Measurements from ENCODE around the gene FER1L5. TPM values are rescaled to one million over a fixed set of nuclear protein-coding genes. Genes with fewer than 3 reads are reported as not detected.

FER1L5 gene
- total RNA-seq, 1 experiment from 2014 or later: 0.91 TPM

DNA sequence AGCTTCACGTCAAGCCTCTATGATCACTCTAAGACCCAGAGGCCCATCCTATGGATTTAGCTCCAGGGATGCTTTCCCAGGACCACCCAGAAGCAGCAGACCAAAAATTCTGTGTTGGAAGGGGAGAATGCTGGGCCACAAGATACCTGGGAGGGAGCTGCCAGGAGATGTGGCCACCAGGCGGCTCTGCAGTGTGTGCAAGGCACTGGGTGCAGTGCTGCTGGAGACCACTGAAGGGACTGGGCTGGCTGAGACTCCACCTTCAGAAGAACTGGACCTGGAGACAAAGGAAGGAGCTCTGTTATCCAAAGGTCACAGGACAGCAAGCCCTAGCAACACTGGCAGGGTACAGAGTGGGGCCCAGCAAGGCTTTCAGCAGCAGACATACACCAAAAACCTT lies 38.5 kb upstream of the FER1L5 start:
- Histone ChIP-seq H3K27ac (ENCODE audit: low read depth, low read length) (no peak overlapping the region), H3K27me3 (ENCODE audit: insufficient read depth, low read length) (no peaks in the 10 kb centered on the region), H3K36me3 (ENCODE audit: control insufficient read depth in 1 of 2, insufficient read depth in 2 of 2, low read length in 2 of 2) (peaks cover 72 to 76% of the 10 kb centered on the region in 2 experiments), H3K4me1 (ENCODE audit: control insufficient read depth in 1 of 2, insufficient read depth in 2 of 2, low read length in 2 of 2) (no peaks in the 10 kb centered on the region; a peak in 1 of 4 replicates), H3K9ac (ENCODE audit: low read length) (no peak overlapping the region), H3K9me2 (ENCODE audit: insufficient read depth) (no peaks in the 10 kb centered on the region), H4K20me1 (ENCODE audit: insufficient read depth) (no peaks in the 10 kb centered on the region), H3K4me3 (replicated peaks in 1 of 2; ENCODE audit: low read depth in 1 of 2, low read length in 2 of 2) (no peak overlapping the region), H3K9me3 (ENCODE audit: control insufficient read depth in 1 of 2, insufficient read depth in 1 of 2, low read depth in 1 of 2, low read length in 2 of 2) (no peaks in the 10 kb centered on the region), H3K4me2 (ENCODE audit: low read length) (no peak overlapping the region), H2AFZ (ENCODE audit: low read depth, low read length, poor library complexity, severe bottlenecking) (no peak overlapping the region), H3K79me2 (ENCODE audit: insufficient read depth, low read length) (0 out of 2 replicates have a peak, but pooled peaks cover 4% of the 10 kb centered on the region)
- BruUV-seq (replicated peaks): no TSS peak
- POLR2A ChIA-PET: no interaction called here
- RAD21 ChIA-PET (ENCODE audit: low non-redundant PET in 1 of 2, low total read pairs in 2 of 2, uncharacterized antibody in 2 of 2, unreplicated experiment in 2 of 2): no interaction called here
- CTCF ChIA-PET: interaction anchor here (1.5 kb wide), 1 partner anchor 54 kb away, joined by 3 read pairs; no protein-coding TSS in a partner anchor
- TF ChIP-seq RAD21 (IDR thresholded peaks at IDR 0.05; ENCODE audit: low read depth) (0 out of 2 replicates have a peak, but pooled peaks have one; percentile 6), SP1 (IDR thresholded peaks at IDR 0.05; ENCODE audit: low read depth) (no peak)
- TF ChIP-seq, protein P1, sequence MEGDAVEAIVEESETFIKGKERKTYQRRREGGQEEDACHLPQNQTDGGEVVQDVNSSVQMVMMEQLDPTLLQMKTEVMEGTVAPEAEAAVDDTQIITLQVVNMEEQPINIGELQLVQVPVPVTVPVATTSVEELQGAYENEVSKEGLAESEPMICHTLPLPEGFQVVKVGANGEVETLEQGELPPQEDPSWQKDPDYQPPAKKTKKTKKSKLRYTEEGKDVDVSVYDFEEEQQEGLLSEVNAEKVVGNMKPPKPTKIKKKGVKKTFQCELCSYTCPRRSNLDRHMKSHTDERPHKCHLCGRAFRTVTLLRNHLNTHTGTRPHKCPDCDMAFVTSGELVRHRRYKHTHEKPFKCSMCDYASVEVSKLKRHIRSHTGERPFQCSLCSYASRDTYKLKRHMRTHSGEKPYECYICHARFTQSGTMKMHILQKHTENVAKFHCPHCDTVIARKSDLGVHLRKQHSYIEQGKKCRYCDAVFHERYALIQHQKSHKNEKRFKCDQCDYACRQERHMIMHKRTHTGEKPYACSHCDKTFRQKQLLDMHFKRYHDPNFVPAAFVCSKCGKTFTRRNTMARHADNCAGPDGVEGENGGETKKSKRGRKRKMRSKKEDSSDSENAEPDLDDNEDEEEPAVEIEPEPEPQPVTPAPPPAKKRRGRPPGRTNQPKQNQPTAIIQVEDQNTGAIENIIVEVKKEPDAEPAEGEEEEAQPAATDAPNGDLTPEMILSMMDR (IDR thresholded peaks at IDR 0.05 in 2 of 3, conservative IDR thresholded peaks at IDR 0.05 in 1 of 3; ENCODE audit: borderline replicate concordance in 1 of 3, insufficient read depth in 1 of 3, low read depth in 2 of 3, low read length in 2 of 3): peak in 2 of 3 experiments; percentile 16 to 41; a peak in 3 of 6 replicates
- ATAC-seq (peak; percentile 83), DNase-seq (ENCODE audit: low read depth, low spot score) (no peak)
- intact Hi-C loops (cut with micrococcal nuclease): no loop called here

DNA sequence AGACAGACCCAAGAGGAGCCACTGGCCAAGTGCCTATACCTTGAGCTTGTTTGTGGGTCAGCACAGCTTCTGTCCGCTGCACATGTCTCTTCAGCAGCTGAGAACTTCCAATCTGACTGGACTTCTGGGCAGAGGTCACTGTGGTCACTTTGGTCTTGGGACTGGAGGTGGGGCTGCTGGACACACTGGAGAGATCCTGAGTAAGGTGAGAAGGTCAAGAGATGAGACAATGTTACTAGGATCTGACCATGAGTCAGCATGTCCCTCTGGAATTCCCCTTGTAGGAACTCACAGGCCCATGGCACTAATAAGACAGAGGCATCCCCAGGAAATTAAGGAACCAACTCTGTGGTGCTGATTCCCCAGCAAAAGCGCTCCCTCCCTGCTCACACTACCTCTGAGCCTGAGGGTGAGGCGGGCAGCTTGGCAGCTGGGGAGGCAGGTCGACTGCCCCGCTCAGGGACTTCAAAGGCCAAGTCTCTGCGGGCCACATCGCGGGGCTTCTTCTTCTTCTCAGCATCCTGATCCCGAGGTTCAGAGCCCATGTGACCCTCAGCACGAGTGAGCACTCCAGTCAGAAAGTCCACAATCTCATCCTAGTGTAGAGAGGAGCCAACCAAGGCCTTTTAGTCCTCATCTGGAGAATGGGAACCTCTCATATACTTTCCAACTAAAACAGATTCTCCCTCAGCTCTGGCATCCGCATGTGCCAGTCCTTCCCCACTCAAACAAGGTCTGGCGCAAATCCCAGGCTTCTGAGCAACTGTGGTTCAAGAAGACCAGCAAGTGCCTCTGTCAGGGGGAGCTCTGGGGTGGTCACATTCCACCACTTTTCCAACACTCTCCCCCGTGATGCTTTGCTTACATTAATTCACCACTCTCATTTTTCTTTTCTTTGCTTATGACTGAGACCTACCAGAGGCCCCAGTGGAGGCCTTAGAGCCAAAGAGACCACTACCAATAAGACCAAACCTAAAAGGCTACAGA lies 33.8 kb upstream of the FER1L5 start:
- DNase-seq (ENCODE audit: low read depth, low spot score) (no peak), ATAC-seq (no peak)
- H3K4me3 ChIP-seq (replicated peaks in 1 of 2; ENCODE audit: low read depth in 1 of 2, low read length in 2 of 2): no peak overlapping the region
- H3K27me3 ChIP-seq (ENCODE audit: insufficient read depth, low read length): no peaks in the 10 kb centered on the region
- no peaks in the 10 kb centered on the region; a peak in 1 of 4 replicates for H3K4me1 ChIP-seq (ENCODE audit: control insufficient read depth in 1 of 2, insufficient read depth in 2 of 2, low read length in 2 of 2)
- no peak overlapping the region for H3K4me2 ChIP-seq (ENCODE audit: low read length)
- RAD21 ChIA-PET (ENCODE audit: low non-redundant PET in 1 of 2, low total read pairs in 2 of 2, uncharacterized antibody in 2 of 2, unreplicated experiment in 2 of 2): no interaction called here
- H2AFZ ChIP-seq (ENCODE audit: low read depth, low read length, poor library complexity, severe bottlenecking): no peak overlapping the region
- no peaks in the 10 kb centered on the region for H3K9me3 ChIP-seq (ENCODE audit: control insufficient read depth in 1 of 2, insufficient read depth in 1 of 2, low read depth in 1 of 2, low read length in 2 of 2)
- no peaks in the 10 kb centered on the region for H4K20me1 ChIP-seq (ENCODE audit: insufficient read depth)
- no peaks in the 10 kb centered on the region for H3K9me2 ChIP-seq (ENCODE audit: insufficient read depth)
- no TSS peak for BruUV-seq (replicated peaks)
- POLR2A ChIA-PET: no interaction called here
- 0 out of 2 replicates have a peak, but pooled peaks cover 4% of the 10 kb centered on the region for H3K79me2 ChIP-seq (ENCODE audit: insufficient read depth, low read length)
- H3K9ac ChIP-seq (ENCODE audit: low read length): no peak overlapping the region
- intact Hi-C loops (cut with micrococcal nuclease): no loop called here
- no peak overlapping the region for H3K27ac ChIP-seq (ENCODE audit: low read depth, low read length)
- CTCF ChIA-PET: interaction anchor here (0.6 kb wide), 1 partner anchor 13 kb away, joined by 3 read pairs; no protein-coding TSS in a partner anchor
- H3K36me3 ChIP-seq (ENCODE audit: control insufficient read depth in 1 of 2, insufficient read depth in 2 of 2, low read length in 2 of 2): peaks cover 76 to 83% of the 10 kb centered on the region in 2 experiments
- TF ChIP-seq EGR1 (IDR thresholded peaks at IDR 0.05; ENCODE audit: low read depth): no peak
- TF ChIP-seq ZNF274 (IDR thresholded peaks at IDR 0.05; ENCODE audit: low read depth, low read length): no peak
- TF ChIP-seq ELF1 (IDR thresholded peaks at IDR 0.05; ENCODE audit: borderline replicate concordance, low read depth): no peak
- TF ChIP-seq, protein P2, sequence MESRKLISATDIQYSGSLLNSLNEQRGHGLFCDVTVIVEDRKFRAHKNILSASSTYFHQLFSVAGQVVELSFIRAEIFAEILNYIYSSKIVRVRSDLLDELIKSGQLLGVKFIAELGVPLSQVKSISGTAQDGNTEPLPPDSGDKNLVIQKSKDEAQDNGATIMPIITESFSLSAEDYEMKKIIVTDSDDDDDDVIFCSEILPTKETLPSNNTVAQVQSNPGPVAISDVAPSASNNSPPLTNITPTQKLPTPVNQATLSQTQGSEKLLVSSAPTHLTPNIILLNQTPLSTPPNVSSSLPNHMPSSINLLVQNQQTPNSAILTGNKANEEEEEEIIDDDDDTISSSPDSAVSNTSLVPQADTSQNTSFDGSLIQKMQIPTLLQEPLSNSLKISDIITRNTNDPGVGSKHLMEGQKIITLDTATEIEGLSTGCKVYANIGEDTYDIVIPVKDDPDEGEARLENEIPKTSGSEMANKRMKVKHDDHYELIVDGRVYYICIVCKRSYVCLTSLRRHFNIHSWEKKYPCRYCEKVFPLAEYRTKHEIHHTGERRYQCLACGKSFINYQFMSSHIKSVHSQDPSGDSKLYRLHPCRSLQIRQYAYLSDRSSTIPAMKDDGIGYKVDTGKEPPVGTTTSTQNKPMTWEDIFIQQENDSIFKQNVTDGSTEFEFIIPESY (IDR thresholded peaks at IDR 0.05; ENCODE audit: extremely low read depth, insufficient replicate concordance, low read length): no peak
- no peak for TF ChIP-seq RAD21 (IDR thresholded peaks at IDR 0.05; ENCODE audit: low read depth)
- TF ChIP-seq, protein P3, sequence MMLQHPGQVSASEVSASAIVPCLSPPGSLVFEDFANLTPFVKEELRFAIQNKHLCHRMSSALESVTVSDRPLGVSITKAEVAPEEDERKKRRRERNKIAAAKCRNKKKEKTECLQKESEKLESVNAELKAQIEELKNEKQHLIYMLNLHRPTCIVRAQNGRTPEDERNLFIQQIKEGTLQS (IDR thresholded peaks at IDR 0.05): no peak
- no peak for TF ChIP-seq TCF7L2 (IDR thresholded peaks at IDR 0.05; ENCODE audit: borderline replicate concordance, extremely low read depth, insufficient read depth, insufficient read length)
- TF ChIP-seq SIN3A (IDR thresholded peaks at IDR 0.05; ENCODE audit: low read depth): no peak
- no peak for TF ChIP-seq FOSL1 (IDR thresholded peaks at IDR 0.05; ENCODE audit: low read depth)
